Neural cell (in vitro differentiated cells): ENCODE data around the gene SLC10A7. TPM values are rescaled to one million over a fixed set of nuclear protein-coding genes. Genes with fewer than 3 reads are reported as not detected.

Experiments
- H2AFZ ChIP-seq: fragments of 200-600, 300-800 bp; sonication (generic), shearing (Covaris generic); 2 replicates; pipeline ENCODE4 v1.6.0; 2014; ENCODE audit warnings: low read depth, mild to moderate bottlenecking, antibody characterized with exemption, low read length, moderate library complexity
- H3F3A ChIP-seq: fragments of 200-600 bp; shearing (Covaris generic); 2 replicates; pipeline ENCODE4 v1.6.1; 2016; ENCODE audit warnings: mild to moderate bottlenecking, moderate library complexity, mixed read lengths, antibody characterized with exemption, low read length; ENCODE audit not compliant: insufficient read depth, poor library complexity, severe bottlenecking
- H3K27ac ChIP-seq: fragments of 200-600, 300-800 bp; sonication (generic), shearing (Covaris generic); 2 replicates; pipeline ENCODE4 v1.5.1; 2014; ENCODE audit warnings: mild to moderate bottlenecking, low read length, moderate library complexity
- H3K27me3 ChIP-seq: fragments of 300-800, 200-600 bp; sonication (generic), shearing (Covaris generic); 2 replicates; pipeline ENCODE4 v1.6.0; 2014; ENCODE audit warnings: mild to moderate bottlenecking, low read depth, low read length, moderate library complexity; ENCODE audit not compliant: insufficient read depth
- H3K36me3 ChIP-seq: fragments of 300-800, 200-600 bp; sonication (generic), shearing (Covaris generic); 2 replicates; pipeline ENCODE4 v1.5.1; 2014; ENCODE audit warnings: mild to moderate bottlenecking, antibody characterized with exemption, low read length, moderate library complexity; ENCODE audit not compliant: insufficient read depth
- H3K4me2 ChIP-seq: fragments of 300-800, 200-600 bp; sonication (generic), shearing (Covaris generic); 2 replicates; pipeline ENCODE4 v1.6.0; 2014; ENCODE audit warnings: mild to moderate bottlenecking, low read length
- H3K4me3 ChIP-seq: fragments of 300-800, 200-600 bp; sonication (generic), shearing (Covaris generic); 2 replicates; pipeline ENCODE4 v1.5.1; 2014; ENCODE audit warnings: mild to moderate bottlenecking, low read length, moderate library complexity
- H3K79me2 ChIP-seq: fragments of 200-600 bp; shearing (Covaris generic); replicated peaks from 2 replicates; pipeline ENCODE4 v1.6.0; 2014; ENCODE audit warnings: mild to moderate bottlenecking, low read length, moderate library complexity; ENCODE audit not compliant: insufficient read depth
- H3K9ac ChIP-seq: fragments of 300-800, 200-600 bp; sonication (generic), shearing (Covaris generic); 2 replicates; pipeline ENCODE4 v1.6.1; 2016; ENCODE audit warnings: mild to moderate bottlenecking, low read length, mixed read lengths
- H3K9me2 ChIP-seq: fragments of 200-600 bp; shearing (Covaris generic); 2 replicates; pipeline ENCODE4 v1.6.1; 2016; ENCODE audit warnings: mild to moderate bottlenecking, low read length, mixed read lengths; ENCODE audit not compliant: insufficient read depth
- H3K9me3 ChIP-seq: fragments of 200-600, 300-800 bp; sonication (generic), shearing (Covaris generic); 2 replicates; pipeline ENCODE4 v1.6.1; 2016; ENCODE audit warnings: mild to moderate bottlenecking, mixed run types, low read length, moderate library complexity, mixed read lengths
- H4K20me1 ChIP-seq: fragments of 200-600 bp; shearing (Covaris generic); 2 replicates; pipeline ENCODE4 v1.6.1; 2016; ENCODE audit warnings: mild to moderate bottlenecking, mixed run types; ENCODE audit not compliant: insufficient read depth
- CTCF ChIP-seq: fragments of 450-650 bp; IDR thresholded peaks from 2 replicates; pipeline ENCODE4 v1.5.1; 2014; ENCODE audit warnings: antibody characterized with exemption, mild to moderate bottlenecking, moderate library complexity; ENCODE audit not compliant: poor library complexity, severe bottlenecking
- EP300 ChIP-seq: fragments of 450-650 bp; conservative IDR thresholded peaks from 2 replicates; pipeline ENCODE4 v1.6.1; 2014; ENCODE audit warnings: antibody characterized with exemption, mild to moderate bottlenecking, moderate library complexity; ENCODE audit not compliant: poor library complexity, severe bottlenecking
- EZH2 ChIP-seq: fragments of 200-600, 300-800 bp; shearing (Covaris generic), sonication (generic); IDR thresholded peaks from 2 replicates; pipeline ENCODE4 v1.6.1; 2014; ENCODE audit warnings: antibody characterized with exemption, low read length, borderline replicate concordance, mild to moderate bottlenecking; ENCODE audit not compliant: insufficient read depth, poor library complexity, severe bottlenecking
- MXI1 ChIP-seq: fragments of 450-650 bp; conservative IDR thresholded peaks from 2 replicates; pipeline ENCODE4 v1.6.1; 2014; ENCODE audit warnings: antibody characterized with exemption, mild to moderate bottlenecking; ENCODE audit not compliant: poor library complexity, severe bottlenecking
- POLR2AphosphoS5 ChIP-seq: IDR thresholded peaks from 2 replicates; pipeline ENCODE4 v1.6.1; 2012
- RAD21 ChIP-seq: fragments of 450-650 bp; conservative IDR thresholded peaks from 2 replicates; pipeline ENCODE4 v1.6.1; 2014; ENCODE audit warnings: antibody characterized with exemption, mild to moderate bottlenecking, moderate library complexity
- REST ChIP-seq: IDR thresholded peaks from 2 replicates; pipeline ENCODE4 v1.6.1; 2012; ENCODE audit warnings: borderline replicate concordance
- SMC3 ChIP-seq: fragments of 450-650 bp; conservative IDR thresholded peaks from 2 replicates; pipeline ENCODE4 v1.6.1; 2014; ENCODE audit warnings: antibody characterized with exemption, mild to moderate bottlenecking, moderate library complexity; ENCODE audit not compliant: poor library complexity
- TAF1 ChIP-seq: IDR thresholded peaks from 2 replicates; pipeline ENCODE4 v1.6.1; 2012; ENCODE audit warnings: low read depth
- polyA plus RNA-seq: library from polyadenylated mRNA; depleted of rRNA; stranded (reverse); fragments of >200 nt; gene quantifications from 2 replicates; pipeline ENCODE4 v1.2.3, GENCODE V29; 2014

SLC10A7 gene
- polyA plus RNA-seq, 1 donor from 2014 or later: 5.5 TPM

- Histone ChIP-seq H4K20me1 (no peaks in the 10 kb centered on the region), H3K4me3 (no peak overlapping the region), H3K9ac (no peak overlapping the region), H3K9me3 (no peaks in the 10 kb centered on the region), H3K27ac (no peak overlapping the region), H3K36me3 (no peaks in the 10 kb centered on the region), H2AFZ (no peak overlapping the region), H3K79me2 (no peaks in the 10 kb centered on the region), H3K9me2 (no peaks in the 10 kb centered on the region), H3F3A (no peaks in the 10 kb centered on the region), H3K4me2 (no peak overlapping the region), H3K27me3 (no peaks in the 10 kb centered on the region)
- TF ChIP-seq TAF1: no peak
- TF ChIP-seq RAD21: no peak
- no peak for TF ChIP-seq MXI1
- no peak for TF ChIP-seq REST
- TF ChIP-seq EZH2: no peak
- no peak for TF ChIP-seq EP300
- TF ChIP-seq CTCF: no peak
- no peak for TF ChIP-seq SMC3
- no peak for TF ChIP-seq POLR2AphosphoS5
These were observed 93.4 kb downstream of the SLC10A7 start for GRCh38 chr4:146428298-146428697.

- no peaks in the 10 kb centered on the region for H3K9me2 ChIP-seq
- H3K4me2 ChIP-seq: no peak overlapping the region
- H3K9me3 ChIP-seq: no peaks in the 10 kb centered on the region
- TF ChIP-seq RAD21 (no peak), POLR2AphosphoS5 (no peak), REST (no peak), TAF1 (no peak), CTCF (no peak), EP300 (no peak)
- no peak overlapping the region for H3K27ac ChIP-seq
- no peaks in the 10 kb centered on the region for H3K36me3 ChIP-seq
- no peaks in the 10 kb centered on the region for H3K79me2 ChIP-seq
- H3K4me3 ChIP-seq: no peak overlapping the region
- no peaks in the 10 kb centered on the region for H4K20me1 ChIP-seq
- no peak overlapping the region for H2AFZ ChIP-seq
- no peaks in the 10 kb centered on the region for H3F3A ChIP-seq
- H3K27me3 ChIP-seq: no peaks in the 10 kb centered on the region
- no peak overlapping the region for H3K9ac ChIP-seq
These were observed 103.9 kb downstream of the SLC10A7 start for GRCh38 chr4:146417822-146418221.
